Measurements from ENCODE around the gene PPIH. TPM values are rescaled to one million over a fixed set of nuclear protein-coding genes. Genes with fewer than 3 reads are reported as not detected.
"Not testable (repeated sequence)": the region's sequence is repeated elsewhere in the genome, so short reads cannot be mapped to it uniquely, and the experiment has no call there.

PPIH gene
- total RNA-seq, 1 donor, result 16.0 TPM

DNA sequence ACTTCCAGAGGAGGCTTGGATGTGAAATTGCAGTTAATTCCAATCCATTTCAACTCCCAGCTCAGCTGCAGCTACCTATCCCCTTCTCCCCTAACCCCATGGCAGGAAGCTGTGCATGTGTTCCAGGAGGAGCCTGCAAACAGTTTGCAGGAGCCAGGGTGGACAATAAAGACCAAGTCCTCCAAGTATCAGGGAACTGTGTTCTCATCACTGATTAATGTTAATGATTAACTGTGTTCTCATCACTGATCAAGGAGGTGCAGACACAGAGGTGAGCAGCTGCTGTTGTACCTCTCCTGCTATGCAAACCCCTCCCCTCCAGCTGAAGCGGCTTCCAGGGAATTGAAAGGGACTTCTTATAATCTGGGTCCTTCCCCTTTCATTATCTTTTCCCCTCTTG lies 62.6 kb downstream of the PPIH start:
- H3K4me3 ChIP-seq (ENCODE audit: low read depth, low read length), result no peak overlapping the region
- no peak for DNase-seq (ENCODE audit: low read depth)
- TF ChIP-seq, protein P1, sequence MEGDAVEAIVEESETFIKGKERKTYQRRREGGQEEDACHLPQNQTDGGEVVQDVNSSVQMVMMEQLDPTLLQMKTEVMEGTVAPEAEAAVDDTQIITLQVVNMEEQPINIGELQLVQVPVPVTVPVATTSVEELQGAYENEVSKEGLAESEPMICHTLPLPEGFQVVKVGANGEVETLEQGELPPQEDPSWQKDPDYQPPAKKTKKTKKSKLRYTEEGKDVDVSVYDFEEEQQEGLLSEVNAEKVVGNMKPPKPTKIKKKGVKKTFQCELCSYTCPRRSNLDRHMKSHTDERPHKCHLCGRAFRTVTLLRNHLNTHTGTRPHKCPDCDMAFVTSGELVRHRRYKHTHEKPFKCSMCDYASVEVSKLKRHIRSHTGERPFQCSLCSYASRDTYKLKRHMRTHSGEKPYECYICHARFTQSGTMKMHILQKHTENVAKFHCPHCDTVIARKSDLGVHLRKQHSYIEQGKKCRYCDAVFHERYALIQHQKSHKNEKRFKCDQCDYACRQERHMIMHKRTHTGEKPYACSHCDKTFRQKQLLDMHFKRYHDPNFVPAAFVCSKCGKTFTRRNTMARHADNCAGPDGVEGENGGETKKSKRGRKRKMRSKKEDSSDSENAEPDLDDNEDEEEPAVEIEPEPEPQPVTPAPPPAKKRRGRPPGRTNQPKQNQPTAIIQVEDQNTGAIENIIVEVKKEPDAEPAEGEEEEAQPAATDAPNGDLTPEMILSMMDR (IDR thresholded peaks at IDR 0.05; ENCODE audit: insufficient read depth, low read depth, low read length), result no peak

DNA sequence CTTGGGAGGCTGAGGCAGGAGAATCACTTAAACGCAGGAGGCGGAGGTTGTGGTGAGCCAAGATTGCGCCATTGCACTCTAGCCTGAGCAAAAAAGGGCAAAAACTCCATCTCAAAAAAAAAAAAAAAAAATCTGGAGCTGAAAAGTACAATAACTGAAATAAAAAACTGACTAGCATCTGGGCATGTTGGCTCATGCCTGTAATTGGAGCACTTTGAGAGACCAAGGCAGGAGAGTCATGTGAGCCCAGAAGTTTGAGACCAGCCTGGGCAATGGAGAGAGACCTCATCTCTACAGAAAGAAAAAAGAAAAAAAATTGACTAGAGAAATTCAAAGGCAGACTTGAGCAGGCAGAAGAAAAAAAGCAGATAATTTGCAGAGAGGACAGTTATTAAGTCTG lies 63.7 kb downstream of the PPIH start:
- TF ChIP-seq, protein P1 (IDR thresholded peaks at IDR 0.05; ENCODE audit: insufficient read depth, low read depth, low read length), result no peak
- DNase-seq (ENCODE audit: low read depth), result no peak

DNA sequence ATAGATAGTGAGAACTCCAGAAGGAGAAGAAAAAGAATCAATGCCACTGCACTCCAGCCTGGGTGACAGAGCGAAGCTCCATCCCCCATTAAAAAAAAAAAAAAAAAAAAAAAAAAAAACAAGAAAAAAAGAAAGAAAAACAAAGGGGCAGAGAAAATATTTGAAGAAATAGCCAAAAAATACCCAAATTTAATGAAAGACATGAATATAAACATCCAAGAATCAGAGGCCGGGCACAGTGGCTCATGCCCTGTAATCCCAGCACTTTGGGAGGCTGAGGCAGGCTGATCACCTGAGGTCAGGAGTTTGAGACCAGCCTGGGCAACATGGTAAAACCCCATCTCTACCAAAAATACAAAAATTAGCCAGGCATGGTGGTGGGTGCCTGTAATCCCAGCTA lies 64.2 kb downstream of the PPIH start:
- not testable (repeated sequence) for DNase-seq (ENCODE audit: low read depth); H3K4me3 ChIP-seq (ENCODE audit: low read depth, low read length)

More for the DNA sequence above, 63.7 kb downstream of the PPIH start:
- no peak overlapping the region for H3K4me3 ChIP-seq (ENCODE audit: low read depth, low read length)

DNA sequence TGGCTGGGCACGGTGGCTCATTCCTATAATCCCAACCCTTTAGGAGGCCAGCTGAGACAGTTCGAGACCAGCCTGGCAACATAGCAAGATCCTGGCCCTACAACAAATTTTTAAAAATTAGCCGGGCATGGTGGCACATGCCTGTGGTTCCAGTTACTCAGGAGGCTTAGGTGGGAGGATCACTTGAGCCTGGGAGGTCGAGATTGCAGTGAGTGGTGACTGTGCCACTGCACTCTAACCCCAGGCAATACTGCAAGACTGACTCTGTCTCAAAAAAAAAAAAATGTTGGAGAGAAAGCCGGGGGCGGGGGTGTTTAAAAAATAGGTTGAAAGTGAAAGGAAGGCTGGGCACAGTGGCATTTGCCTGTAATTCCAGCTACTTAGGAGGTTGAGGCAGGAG lies 65.3 kb downstream of the PPIH start:
- DNase-seq (ENCODE audit: low read depth), result no peak
- TF ChIP-seq, protein P1 (IDR thresholded peaks at IDR 0.05; ENCODE audit: insufficient read depth, low read depth, low read length), result no peak
- H3K4me3 ChIP-seq (ENCODE audit: low read depth, low read length), result no peak overlapping the region

DNA sequence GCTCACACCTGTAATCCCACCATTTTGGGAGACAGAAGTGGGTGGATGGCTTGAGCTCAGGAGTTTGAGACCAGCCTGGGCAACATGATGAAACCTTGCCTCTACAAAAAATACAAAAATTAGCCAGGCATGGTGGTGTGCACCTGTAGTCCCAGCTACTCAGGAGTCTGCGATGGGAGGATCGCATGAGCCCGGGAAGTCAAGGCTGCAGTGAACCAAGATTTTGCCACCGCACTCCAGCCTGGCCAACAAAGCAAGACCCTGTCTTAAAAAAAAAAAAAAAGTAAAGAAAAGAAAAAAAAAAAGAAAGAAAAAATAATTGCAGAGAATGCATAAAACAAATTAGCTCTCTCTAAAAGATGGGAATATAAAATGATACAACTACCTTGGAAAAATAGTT lies 67.6 kb downstream of the PPIH start:
- not testable (repeated sequence) for H3K4me3 ChIP-seq (ENCODE audit: low read depth, low read length); DNase-seq (ENCODE audit: low read depth)

Other genes with a start within 250 kb of the PPIH start
- 0.32 and 0.86 TPM in 2 replicates for gene ZMYND12, start 202.4 kb upstream of the PPIH start, total RNA-seq
- gene PPCS, start 201.9 kb upstream of the PPIH start, total RNA-seq, result 66.5 and 78.3 TPM in 2 replicates
- gene CCDC30, start 195.1 kb upstream of the PPIH start, total RNA-seq, result 0.86 and 0.97 TPM in 2 replicates
- gene YBX1, start 24.0 kb downstream of the PPIH start, total RNA-seq, result 557 and 578 TPM in 2 replicates
- gene CLDN19, start 81.8 kb downstream of the PPIH start, total RNA-seq, result not detected in 2 replicates
- 188 and 212 TPM in 2 replicates for gene P3H1, start 108.6 kb downstream of the PPIH start, total RNA-seq
- 3.2 and 5.2 TPM in 2 replicates for gene C1orf50, start 108.8 kb downstream of the PPIH start, total RNA-seq
- under 0.01 TPM in 2 replicates for gene TMEM269, start 126.6 kb downstream of the PPIH start, total RNA-seq
- gene ERMAP, start 158.7 kb downstream of the PPIH start, total RNA-seq, result 14.2 and 14.8 TPM in 2 replicates
- gene SVBP, start 159.0 kb downstream of the PPIH start, total RNA-seq, result 15.8 and 17.3 TPM in 2 replicates
- 6.4 and 11.2 TPM in 2 replicates for gene ZNF691, start 188.2 kb downstream of the PPIH start, total RNA-seq